Stomach (tissue), 9 donors: Measurements from ENCODE around the gene ANKRD34B. TPM values are rescaled to one million over a fixed set of nuclear protein-coding genes. Genes with fewer than 3 reads are reported as not detected.

ENCODE experiments used
- DNase-seq, 2 donors: peaks; one replicate each; pipeline versions ENCODE4 v3.0.0 to v3.0.0-alpha.2; 2013 to 2019
- H3K27ac ChIP-seq, 5 donors: fragments of 200-600 bp in 4 of 5; sonication (generic) in 4 of 5; one replicate each; pipeline ENCODE4 v1.5.1; 2013 to 2019; ENCODE audit warnings: mild to moderate bottlenecking in 1 of 5, moderate library complexity in 1 of 5
- H3K27me3 ChIP-seq, 3 donors: fragments of 200-600 bp; sonication (generic); one replicate each; pipeline ENCODE4 v1.5.1; 2017 to 2019; ENCODE audit warnings: mixed run types in 1 of 3
- H3K36me3 ChIP-seq, 4 donors: fragments of 200-600 bp; sonication (generic); 1 replicate in 3 of 4; 2 replicates in 1 of 4; pipeline ENCODE4 v1.5.1; 2016 to 2019
- H3K4me1 ChIP-seq, 4 donors: fragments of 200-600 bp; sonication (generic); one replicate each; pipeline ENCODE4 v1.5.1; 2016 to 2019
- H3K4me3 ChIP-seq, 4 donors: fragments of 200-600 bp; sonication (generic) in 3 of 4; one replicate each; pipeline ENCODE4 v1.5.1; 2016 to 2019; ENCODE audit warnings: mild to moderate bottlenecking in 1 of 4
- H3K9me3 ChIP-seq, 4 donors: fragments of 200-600 bp; sonication (generic); one replicate each; pipeline ENCODE4 v1.5.1; 2016 to 2019
- EP300 ChIP-seq: sonication (generic); formaldehyde crosslinking; IDR thresholded peaks from one replicate; pipeline ENCODE4 v1.6.1; 2017; ENCODE audit warnings: antibody characterized with exemption
- POLR2A ChIP-seq, 4 donors: fragments of 450-650 bp; IDR thresholded peaks; one replicate each; pipeline ENCODE4 v1.6.1; 2016; ENCODE audit warnings: antibody characterized with exemption in 4 of 4, control low read depth in 2 of 4, mild to moderate bottlenecking in 1 of 4, moderate library complexity in 1 of 4
- POLR2AphosphoS5 ChIP-seq, 3 donors: sonication (generic); formaldehyde crosslinking; IDR thresholded peaks; one replicate each; pipeline ENCODE4 v1.6.1; 2016; ENCODE audit warnings: antibody characterized with exemption in 3 of 3
- WGBS, 5 donors: extraction: QIAGEN DNeasy Blood & Tissue Kit in 3 of 5; methylation state at CpG; one replicate each; pipeline versions ENCODE4 v1.1.5 to v1.1.7; 2013 to 2018; 5-methylcytosine and 5-hydroxymethylcytosine counted together
- intact Hi-C: fragments of 100-400 bp; cut with DNase I; formaldehyde crosslinking; loops from one replicate; pipeline ENCODE4 v1.15.1; 2023; ENCODE audit warnings: low total_unique reads
- polyA plus RNA-seq, 3 donors: library from polyadenylated mRNA; stranded (reverse); fragments of 200-250 nt; gene quantifications; one replicate each; pipeline ENCODE4 v1.2.3, GENCODE V29; 2013
- total RNA-seq, 5 donors: library from RNA; depleted of rRNA; stranded (reverse); fragments of >200 nt; gene quantifications; one replicate each; pipeline versions ENCODE4 v1.1.0 to v1.2.3, GENCODE V29; 2014 to 2016
- TF ChIP-seq, protein P1 (sequence below), 7 experiments: fragments of 450-650 bp in 4 of 7; fragments of 200-600 bp in 3 of 7; sonication (generic) in 3 of 7; IDR thresholded peaks; one replicate each; pipeline ENCODE4 v1.5.1; 2016 to 2019; ENCODE audit warnings: antibody characterized with exemption in 7 of 7, control low read depth in 2 of 7, mild to moderate bottlenecking in 1 of 7
- donor health status: healthy with polysubstance abuse.
- donor health status: Bipolar disorder and iron deficiency.
- donor health status: healthy.

ANKRD34B gene
- total and polyA plus RNA-seq, 8 donors = not detected

DNA sequence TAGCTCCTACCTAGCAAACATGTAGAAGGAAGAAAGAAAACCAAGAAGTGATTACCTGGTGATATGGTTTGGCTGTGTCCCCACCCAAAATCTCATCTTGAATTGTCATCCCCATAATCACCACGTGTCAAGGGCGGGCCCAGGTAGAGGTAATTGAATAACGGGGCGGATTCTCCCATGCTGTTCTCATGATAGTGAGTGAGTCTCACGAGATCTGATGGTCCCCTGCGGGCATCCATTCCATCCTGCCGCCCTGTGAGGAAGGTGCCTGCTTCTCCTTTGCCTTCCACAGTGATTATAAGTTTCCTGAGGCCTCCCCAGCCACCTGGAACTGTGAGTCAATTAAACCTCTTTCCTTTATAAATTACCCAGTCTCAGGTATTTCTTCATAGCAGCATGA is 27.4 kb upstream of the ANKRD34B start:
- Histone ChIP-seq H3K27ac (no peak overlapping the region), H3K36me3 (no peaks in the 10 kb centered on the region), H3K4me3 (no peak overlapping the region), H3K9me3 (no peaks in the 10 kb centered on the region), H3K27me3 (no peaks in the 10 kb centered on the region), H3K4me1 (no peaks in the 10 kb centered on the region)
- TF ChIP-seq, protein P1, sequence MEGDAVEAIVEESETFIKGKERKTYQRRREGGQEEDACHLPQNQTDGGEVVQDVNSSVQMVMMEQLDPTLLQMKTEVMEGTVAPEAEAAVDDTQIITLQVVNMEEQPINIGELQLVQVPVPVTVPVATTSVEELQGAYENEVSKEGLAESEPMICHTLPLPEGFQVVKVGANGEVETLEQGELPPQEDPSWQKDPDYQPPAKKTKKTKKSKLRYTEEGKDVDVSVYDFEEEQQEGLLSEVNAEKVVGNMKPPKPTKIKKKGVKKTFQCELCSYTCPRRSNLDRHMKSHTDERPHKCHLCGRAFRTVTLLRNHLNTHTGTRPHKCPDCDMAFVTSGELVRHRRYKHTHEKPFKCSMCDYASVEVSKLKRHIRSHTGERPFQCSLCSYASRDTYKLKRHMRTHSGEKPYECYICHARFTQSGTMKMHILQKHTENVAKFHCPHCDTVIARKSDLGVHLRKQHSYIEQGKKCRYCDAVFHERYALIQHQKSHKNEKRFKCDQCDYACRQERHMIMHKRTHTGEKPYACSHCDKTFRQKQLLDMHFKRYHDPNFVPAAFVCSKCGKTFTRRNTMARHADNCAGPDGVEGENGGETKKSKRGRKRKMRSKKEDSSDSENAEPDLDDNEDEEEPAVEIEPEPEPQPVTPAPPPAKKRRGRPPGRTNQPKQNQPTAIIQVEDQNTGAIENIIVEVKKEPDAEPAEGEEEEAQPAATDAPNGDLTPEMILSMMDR (IDR thresholded peaks at IDR 0.05) = no peak
- TF ChIP-seq EP300 (no peak), POLR2AphosphoS5 (IDR thresholded peaks at IDR 0.05) (no peak), POLR2A (IDR thresholded peaks at IDR 0.05) (no peak)
- WGBS, 5 donors = 55 to 69% (median 61%) methylated on average over 7 of the region's 7 CpGs
- intact Hi-C loops = no loop called here
- no peak for DNase-seq

DNA sequence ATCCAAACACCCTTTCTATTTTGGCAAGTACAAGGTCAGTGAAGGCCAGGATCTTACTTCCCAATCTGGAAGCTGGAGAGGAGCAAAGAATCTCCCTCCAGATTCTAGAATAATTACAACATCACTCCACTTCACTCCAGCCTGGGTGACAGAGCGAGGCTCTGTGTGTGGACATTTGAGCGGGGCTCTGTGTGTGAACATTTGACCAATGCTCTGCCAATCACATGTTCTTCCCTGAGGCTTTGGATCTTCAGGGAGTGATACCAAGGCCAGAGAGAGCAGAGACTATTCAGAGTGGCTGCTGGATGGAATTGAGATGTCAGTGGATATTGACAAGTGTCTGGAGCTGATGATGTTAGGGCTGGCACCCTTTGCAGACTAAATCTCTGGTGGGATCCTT is 24.7 kb upstream of the ANKRD34B start:
- H3K4me1 ChIP-seq = no peaks in the 10 kb centered on the region
- H3K4me3 ChIP-seq = no peak overlapping the region
- no peak for TF ChIP-seq EP300
- TF ChIP-seq, protein P1 (IDR thresholded peaks at IDR 0.05) = no peak
- TF ChIP-seq POLR2AphosphoS5 (IDR thresholded peaks at IDR 0.05) = no peak
- no peak for TF ChIP-seq POLR2A (IDR thresholded peaks at IDR 0.05)
- H3K36me3 ChIP-seq = no peaks in the 10 kb centered on the region
- intact Hi-C loops = no loop called here
- no peak for DNase-seq
- H3K9me3 ChIP-seq = no peaks in the 10 kb centered on the region
- H3K27me3 ChIP-seq = no peaks in the 10 kb centered on the region
- WGBS, 5 donors = 76 to 97% (median 88%) methylated on average over 2 of the region's 2 CpGs
- H3K27ac ChIP-seq = no peak overlapping the region

DNA sequence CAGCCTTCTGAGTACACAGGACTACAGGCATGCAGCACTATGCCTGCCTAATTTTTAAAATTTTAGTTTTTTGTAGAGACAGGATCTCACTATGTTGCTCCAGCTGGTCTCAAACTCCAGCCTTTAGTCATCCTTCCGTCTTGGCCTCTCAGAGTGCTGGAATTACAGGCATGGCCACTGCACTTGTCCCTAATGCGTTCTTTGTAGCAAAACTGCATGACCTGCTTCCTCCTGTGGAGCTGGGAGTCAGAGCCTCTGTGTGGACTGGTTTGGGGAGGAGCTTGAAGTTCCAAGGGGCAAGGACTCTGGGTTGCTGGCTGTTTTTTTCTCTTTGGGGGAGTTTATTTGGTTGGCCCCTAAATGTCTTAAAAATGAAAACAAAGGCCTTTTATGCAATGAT is 22.7 kb upstream of the ANKRD34B start:
- DNase-seq = no peak
- Histone ChIP-seq H3K27me3 (no peaks in the 10 kb centered on the region), H3K4me3 (no peak overlapping the region), H3K4me1 (no peaks in the 10 kb centered on the region), H3K27ac (no peak overlapping the region), H3K36me3 (no peaks in the 10 kb centered on the region), H3K9me3 (no peaks in the 10 kb centered on the region)
- intact Hi-C loops = no loop called here
- TF ChIP-seq, protein P1 (IDR thresholded peaks at IDR 0.05) = no peak
- TF ChIP-seq POLR2AphosphoS5 (IDR thresholded peaks at IDR 0.05) (no peak), POLR2A (IDR thresholded peaks at IDR 0.05) (no peak), EP300 (no peak)
- 76 to 87% (median 81%) methylated on average over 2 of the region's 2 CpGs for WGBS, 5 donors

DNA sequence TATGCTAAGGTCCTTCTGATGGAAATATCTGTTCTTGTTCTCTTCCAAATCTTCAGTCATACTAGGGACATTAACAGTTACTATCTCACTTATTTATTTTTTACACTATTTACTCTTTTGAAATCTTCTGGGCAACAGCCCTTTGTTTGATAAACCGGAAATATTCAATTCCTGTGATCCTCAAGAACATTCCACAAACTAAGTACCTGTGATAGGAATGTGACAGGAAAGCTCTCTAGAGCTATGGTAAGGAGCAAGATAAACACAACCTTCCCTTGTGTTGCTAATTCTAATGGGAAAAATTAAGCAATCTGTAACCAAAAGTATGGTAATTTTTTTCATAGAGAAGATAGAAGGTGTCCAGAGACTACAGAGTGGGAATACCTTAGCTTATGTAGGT is 22.0 kb upstream of the ANKRD34B start:
- H3K27me3 ChIP-seq = no peaks in the 10 kb centered on the region
- TF ChIP-seq, protein P1 (IDR thresholded peaks at IDR 0.05) = no peak
- no peak overlapping the region for H3K27ac ChIP-seq
- H3K4me3 ChIP-seq = no peak overlapping the region
- intact Hi-C loops = no loop called here
- H3K9me3 ChIP-seq = no peaks in the 10 kb centered on the region
- 18 to 48% (median 34%) methylated on average over 1 of the region's 1 CpG for WGBS, 5 donors
- no peaks in the 10 kb centered on the region for H3K36me3 ChIP-seq
- DNase-seq = no peak
- H3K4me1 ChIP-seq = no peaks in the 10 kb centered on the region
